Adrenal gland (tissue), 12 donors: ENCODE data around the gene RCOR3. TPM values are rescaled to one million over a fixed set of nuclear protein-coding genes. Genes with fewer than 3 reads are reported as not detected.

Source experiments
- DNase-seq, 7 donors: peaks; one replicate each; pipeline ENCODE4 v3.0.0-alpha.2; 2019 to 2020
- H3K27ac ChIP-seq, 5 donors: fragments of 200-600 bp; sonication (generic) in 4 of 5; 1 replicate in 3 of 5; 2 replicates in 2 of 5; pipeline versions ENCODE4 v1.5.1 to v1.8.0; 2016 to 2020; ENCODE audit warnings: mild to moderate bottlenecking in 1 of 5
- H3K27me3 ChIP-seq: fragments of 200-600 bp; 2 replicates; pipeline ENCODE4 v1.8.0; 2021
- H3K36me3 ChIP-seq, 2 donors: fragments of 200-600 bp; replicated peaks in 1 of 2; 1 replicate in 1 of 2; 2 replicates in 1 of 2; pipeline versions ENCODE4 v1.5.1 to v1.8.0; 2018 to 2022
- H3K4me1 ChIP-seq, 2 donors: fragments of 200-600 bp; replicated peaks in 1 of 2; 1 replicate in 1 of 2; 2 replicates in 1 of 2; pipeline versions ENCODE4 v1.5.1 to v1.8.0; 2018 to 2021
- H3K4me3 ChIP-seq, 4 donors: fragments of 200-600 bp; sonication (generic) in 3 of 4; one replicate each; pipeline ENCODE4 v1.5.1; 2016 to 2018
- H3K9me3 ChIP-seq, 3 donors: fragments of 200-600 bp; sonication (generic) in 1 of 3; replicated peaks in 1 of 3; 1 replicate in 2 of 3; 2 replicates in 1 of 3; pipeline versions ENCODE4 v1.5.1 to v1.8.0; 2016 to 2021
- POLR2A ChIP-seq, 2 donors: fragments of 450-650 bp; IDR thresholded peaks; one replicate each; pipeline ENCODE4 v1.6.1; 2017; ENCODE audit warnings: antibody characterized with exemption in 2 of 2, mild to moderate bottlenecking in 2 of 2, moderate library complexity in 1 of 2
- WGBS, 4 donors: extraction: QIAGEN DNeasy Blood & Tissue Kit in 2 of 4; methylation state at CpG; one replicate each; pipeline versions ENCODE4 v1.1.5 to v1.1.7; 2013 to 2017; 5-methylcytosine and 5-hydroxymethylcytosine counted together
- intact Hi-C, 2 donors: fragments of 100-400 bp; cut with DNase I; formaldehyde crosslinking; loops; one replicate each; pipeline versions ENCODE4 v1.14.1 to v1.15.0; 2022 to 2023
- polyA plus RNA-seq, 3 donors: library from polyadenylated mRNA; stranded (reverse); fragments of 200-250 nt in 2 of 3; fragments of 350-450 nt in 1 of 3; fragmentation: Illumina TruSeq in 1 of 3; extraction: RNeasy Lipid Tissue Mini Kit (QIAGEN cat#74804) in 1 of 3; gene quantifications; one replicate each; pipeline ENCODE4 v1.2.3, GENCODE V29; 2013 to 2014
- total RNA-seq, 9 donors: library from RNA; depleted of rRNA in 4 of 9; stranded (reverse); fragments of >200 nt in 4 of 9; fragments of 120-200 nt in 1 of 9; fragmentation: NEBNext Ultra II Directional in 1 of 9; extraction: Animal tissue kit (Norgen Biotek cat#: 25700) in 1 of 9; gene quantifications; one replicate each; pipeline versions ENCODE4 v1.1.0 to v1.2.4, GENCODE V29; 2013 to 2023
- TF ChIP-seq, protein P1 (sequence below), 6 experiments: fragments of 450-650 bp in 4 of 6; fragments of 200-600 bp in 2 of 6; sonication (generic) in 1 of 6; IDR thresholded peaks; 1 replicate in 5 of 6; 2 replicates in 1 of 6; pipeline versions ENCODE4 v1.5.1 to v1.8.0; 2016 to 2021; ENCODE audit warnings: antibody characterized with exemption in 6 of 6, mild to moderate bottlenecking in 2 of 6, moderate library complexity in 1 of 6
- donor health status: healthy with polysubstance abuse.
- donor health status: Bipolar disorder and iron deficiency.
- donor health status: DM: yes; HTN: yes; CAD: no.
- donor health status: DM: no; HTN: no; CAD: no.
- donor health status: DM: no; HTN: no; CAD: no.
- donor health status: DM: yes; HTN: yes; CAD: no.

Gene RCOR3
- total and polyA plus RNA-seq, 12 donors, result 19.4 to 57.2 (median 34.5) TPM

GRCh38 chr1:211323156-211324063 lies 64.2 kb downstream of the RCOR3 start:
- WGBS, 4 donors, result 21 to 26% (median 23%) methylated on average over 9 of the region's 9 CpGs
- H3K9me3 ChIP-seq, result no peaks in the 10 kb centered on the region
- intact Hi-C loops, result loop anchor here (10.0 kb wide), 2 partner anchors 61 to 191 kb away; no protein-coding TSS in a partner anchor
- H3K27ac ChIP-seq, result no peak overlapping the region
- H3K36me3 ChIP-seq, result no peaks in the 10 kb centered on the region
- H3K27me3 ChIP-seq, result no peaks in the 10 kb centered on the region
- no peak overlapping the region for H3K4me3 ChIP-seq
- TF ChIP-seq POLR2A (IDR thresholded peaks at IDR 0.05), result no peak
- TF ChIP-seq, protein P1, sequence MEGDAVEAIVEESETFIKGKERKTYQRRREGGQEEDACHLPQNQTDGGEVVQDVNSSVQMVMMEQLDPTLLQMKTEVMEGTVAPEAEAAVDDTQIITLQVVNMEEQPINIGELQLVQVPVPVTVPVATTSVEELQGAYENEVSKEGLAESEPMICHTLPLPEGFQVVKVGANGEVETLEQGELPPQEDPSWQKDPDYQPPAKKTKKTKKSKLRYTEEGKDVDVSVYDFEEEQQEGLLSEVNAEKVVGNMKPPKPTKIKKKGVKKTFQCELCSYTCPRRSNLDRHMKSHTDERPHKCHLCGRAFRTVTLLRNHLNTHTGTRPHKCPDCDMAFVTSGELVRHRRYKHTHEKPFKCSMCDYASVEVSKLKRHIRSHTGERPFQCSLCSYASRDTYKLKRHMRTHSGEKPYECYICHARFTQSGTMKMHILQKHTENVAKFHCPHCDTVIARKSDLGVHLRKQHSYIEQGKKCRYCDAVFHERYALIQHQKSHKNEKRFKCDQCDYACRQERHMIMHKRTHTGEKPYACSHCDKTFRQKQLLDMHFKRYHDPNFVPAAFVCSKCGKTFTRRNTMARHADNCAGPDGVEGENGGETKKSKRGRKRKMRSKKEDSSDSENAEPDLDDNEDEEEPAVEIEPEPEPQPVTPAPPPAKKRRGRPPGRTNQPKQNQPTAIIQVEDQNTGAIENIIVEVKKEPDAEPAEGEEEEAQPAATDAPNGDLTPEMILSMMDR (IDR thresholded peaks at IDR 0.05), result peak; percentile 53 to 76 (median 72)
- peaks cover 5 to 11% of the 10 kb centered on the region in 2 donors for H3K4me1 ChIP-seq
- DNase-seq, result peak; percentile 41 to 82 (median 55)

GRCh38 chr1:211324992-211325775 lies 66.0 kb downstream of the RCOR3 start:
- intact Hi-C loops, result loop anchor here (10.0 kb wide), 2 partner anchors 60 to 190 kb away; no protein-coding TSS in a partner anchor
- TF ChIP-seq, protein P1 (IDR thresholded peaks at IDR 0.05), result no peak
- TF ChIP-seq POLR2A (IDR thresholded peaks at IDR 0.05), result no peak
- Histone ChIP-seq H3K4me3 (no peak overlapping the region), H3K9me3 (no peaks in the 10 kb centered on the region), H3K36me3 (no peaks in the 10 kb centered on the region), H3K27me3 (no peaks in the 10 kb centered on the region), H3K4me1 (peaks cover 11 to 21% of the 10 kb centered on the region in 2 donors), H3K27ac (no peak overlapping the region)
- no peak for DNase-seq
- 85 to 91% (median 87%) methylated on average over 12 of the region's 12 CpGs for WGBS, 4 donors

- Histone ChIP-seq H3K27me3 (no peaks in the 10 kb centered on the region), H3K36me3 (no peaks in the 10 kb centered on the region), H3K27ac (peak overlapping the region in 3 of 5 donors; percentile 70 to 84 (median 74)), H3K4me3 (peak overlapping the region in 2 of 4 donors; percentile 63 to 95), H3K4me1 (peaks cover 14 to 22% of the 10 kb centered on the region in 2 donors), H3K9me3 (no peaks in the 10 kb centered on the region)
- TF ChIP-seq POLR2A (IDR thresholded peaks at IDR 0.05), result no peak
- TF ChIP-seq, protein P1 (IDR thresholded peaks at IDR 0.05), result no peak
- WGBS, 4 donors, result 67 to 82% (median 79%) methylated on average over 8 of the region's 8 CpGs
- DNase-seq, result no peak
- intact Hi-C loops, result loop anchor here (10.0 kb wide), 2 partner anchors 59 to 189 kb away; no protein-coding TSS in a partner anchor
These were observed 67.0 kb downstream of the RCOR3 start for GRCh38 chr1:211326140-211326527.
